Measurements from ENCODE around the gene MED12L.

Gene MED12L

DNA sequence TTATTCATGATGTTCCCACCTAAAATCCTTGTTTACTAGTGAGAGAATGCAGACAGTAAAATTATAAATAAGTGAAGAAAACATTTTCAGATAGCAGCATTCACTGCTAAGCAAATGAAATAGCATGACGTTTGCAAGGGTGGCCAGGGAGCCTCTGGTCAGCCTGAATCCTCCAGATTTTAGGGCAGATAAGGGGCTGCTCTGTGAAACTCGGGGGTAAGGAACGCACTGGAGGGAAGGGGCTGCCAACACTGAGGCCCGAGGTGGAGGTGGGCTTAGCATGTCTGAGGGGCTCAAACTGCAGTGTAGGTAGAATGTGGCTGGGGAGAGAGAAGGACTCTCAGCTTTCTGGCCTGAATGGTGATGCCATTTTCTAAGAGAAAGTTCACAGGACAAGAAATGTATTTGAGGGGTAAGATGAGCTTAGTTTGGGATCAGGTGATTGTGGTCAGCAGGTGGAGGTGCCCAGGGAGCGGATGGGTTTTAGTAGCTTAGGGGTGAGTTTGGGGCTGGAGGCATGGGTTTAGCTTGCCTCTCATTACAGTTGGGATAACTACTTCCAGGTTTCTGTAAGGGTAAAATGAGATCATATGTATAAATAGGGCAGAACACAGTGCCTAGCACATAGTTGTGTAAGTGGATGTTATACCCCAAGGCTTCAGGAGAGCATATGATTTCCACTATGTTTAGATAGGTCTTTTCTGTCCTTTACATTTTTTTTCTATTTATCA, 97.0 kb downstream of the MED12L start:
- no peak for DNase-seq

DNA sequence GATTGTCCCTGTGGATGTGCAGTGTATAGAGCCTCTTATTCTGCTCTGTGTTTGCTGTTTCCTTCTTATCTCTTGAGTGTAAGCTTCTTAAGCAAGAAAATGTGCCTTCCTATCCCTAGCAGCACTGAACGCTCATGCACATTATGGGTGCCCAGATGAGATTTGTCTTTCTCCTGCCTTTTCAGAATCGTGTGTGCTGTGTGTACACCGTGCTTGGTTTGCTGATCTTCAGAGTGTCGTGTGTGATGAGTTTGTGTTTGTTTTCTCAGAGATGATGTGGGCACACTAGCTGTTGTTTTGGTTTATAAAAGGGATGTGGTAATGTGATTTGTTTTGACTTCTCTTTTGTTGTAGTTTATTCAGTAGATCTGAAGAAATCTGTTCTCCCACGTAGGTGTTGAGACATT, 97.8 kb downstream of the MED12L start:
- no peak for DNase-seq

DNA sequence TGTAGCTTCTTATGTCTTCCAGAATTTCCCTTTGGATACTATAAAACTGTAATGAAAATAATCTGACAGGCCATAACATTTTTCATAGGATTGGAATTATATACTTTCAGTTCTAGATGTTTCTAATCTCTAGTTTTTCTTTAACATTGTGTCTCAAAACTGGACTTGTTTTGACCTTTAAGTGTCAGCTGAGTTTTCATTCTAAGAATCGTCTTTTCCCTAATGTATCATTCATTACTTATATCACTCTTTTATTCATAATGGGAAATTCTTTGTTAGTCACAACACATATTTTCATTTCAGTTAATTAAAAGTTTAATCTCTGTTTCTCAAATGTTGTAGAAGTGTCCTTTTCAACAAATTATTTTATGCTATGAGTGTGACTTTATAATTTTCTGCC, 105.6 kb downstream of the MED12L start:
- no peak for DNase-seq

DNA sequence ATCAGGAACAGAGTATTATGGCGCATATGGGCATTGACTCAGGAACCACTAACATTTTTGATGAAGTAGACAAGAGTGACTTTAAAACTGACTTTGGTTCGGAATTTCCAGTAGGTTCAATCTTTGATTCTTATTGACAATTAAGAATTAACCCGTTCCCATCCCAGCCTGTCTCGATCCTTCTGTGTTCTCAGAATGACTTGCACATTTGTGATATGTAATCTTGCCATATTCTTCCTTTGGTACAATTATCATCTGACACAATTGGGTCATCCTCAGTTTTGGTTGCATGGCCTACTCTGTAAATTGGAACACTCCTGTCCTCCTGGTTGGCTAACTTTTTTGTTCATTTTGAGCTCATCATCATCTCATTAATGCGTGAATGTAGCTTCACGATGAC, 107.1 kb downstream of the MED12L start:
- no peak for DNase-seq

DNA sequence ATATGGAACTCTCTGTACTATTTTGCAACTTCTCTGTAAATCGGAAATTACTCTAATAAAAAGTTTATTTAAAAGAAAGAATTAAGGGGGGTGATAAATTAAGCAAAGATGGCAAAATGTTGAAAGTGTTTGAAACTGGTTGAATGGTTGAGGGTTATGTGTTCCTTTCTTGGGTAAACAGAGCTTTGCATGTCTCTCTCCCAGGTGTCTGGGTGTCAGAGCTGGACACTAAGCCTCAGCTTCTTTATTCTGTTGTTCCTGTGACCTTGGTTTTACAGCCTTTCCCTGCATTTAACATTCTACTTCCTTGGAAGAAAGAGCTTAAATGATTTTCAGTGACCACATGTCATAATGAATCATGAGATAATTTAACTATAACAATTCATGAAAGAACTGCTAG, 110.4 kb downstream of the MED12L start:
- no peak for DNase-seq

DNA sequence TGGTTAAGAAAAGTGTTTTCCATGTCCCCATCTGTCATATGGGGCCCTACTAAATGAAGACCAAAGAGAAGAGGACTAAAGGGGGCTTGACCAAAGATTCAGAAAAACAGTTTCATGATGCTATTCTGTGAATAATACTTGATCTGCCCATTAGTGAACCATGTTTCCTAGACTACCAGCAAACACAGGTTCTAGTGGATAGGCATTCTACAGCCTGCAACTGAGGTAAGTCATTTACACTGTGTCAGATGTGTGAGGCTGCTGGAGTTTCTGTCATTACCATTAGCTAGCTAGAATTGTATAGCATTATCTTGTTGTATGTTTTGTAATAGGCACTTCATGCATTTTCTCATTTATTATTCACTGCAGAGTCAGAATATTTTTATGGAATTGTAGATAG, 111.0 kb downstream of the MED12L start:
- DNase-seq, result no peak

DNA sequence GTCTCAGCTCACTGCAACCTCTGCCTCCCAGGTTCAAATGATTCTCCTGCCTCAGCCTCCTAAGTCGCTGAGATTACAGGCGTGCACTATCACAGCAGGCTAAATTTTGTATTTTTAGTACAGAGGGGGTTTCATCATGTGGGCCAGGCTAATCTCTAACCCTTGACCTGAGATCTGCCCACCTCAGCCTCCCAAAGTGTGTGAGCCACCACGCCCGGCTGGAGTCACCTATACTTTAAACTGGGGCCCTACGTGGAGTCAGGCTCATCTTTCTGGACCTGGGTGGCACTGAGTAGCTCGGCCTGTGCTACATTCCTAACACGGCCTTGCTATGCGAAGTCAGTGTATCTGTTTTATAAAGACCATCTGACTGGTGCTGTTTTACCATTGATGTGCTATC, 111.8 kb downstream of the MED12L start:
- DNase-seq, result no peak

- no peak for DNase-seq
Observed at GRCh38 chr3:151197981-151198767, 112.7 kb downstream of the MED12L start.

DNA sequence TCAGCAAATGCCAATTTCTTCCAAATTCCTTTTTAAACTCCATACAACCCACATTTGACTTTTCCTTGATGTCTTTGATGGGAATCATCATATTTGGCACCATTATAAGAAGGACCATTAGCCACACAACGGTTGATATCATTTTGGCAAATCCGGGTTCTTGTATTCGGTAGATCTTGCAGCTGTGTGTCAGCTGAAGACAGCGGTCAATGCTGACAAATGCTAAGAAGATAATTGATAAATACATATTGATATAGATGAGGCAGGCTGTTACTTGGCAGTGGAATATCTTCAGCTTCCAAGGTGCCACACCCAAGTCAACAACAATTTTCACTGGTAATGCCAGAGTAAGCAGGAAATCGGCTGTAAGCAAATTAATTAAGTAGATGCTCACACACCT, 113.4 kb downstream of the MED12L start:
- DNase-seq, result no peak

DNA sequence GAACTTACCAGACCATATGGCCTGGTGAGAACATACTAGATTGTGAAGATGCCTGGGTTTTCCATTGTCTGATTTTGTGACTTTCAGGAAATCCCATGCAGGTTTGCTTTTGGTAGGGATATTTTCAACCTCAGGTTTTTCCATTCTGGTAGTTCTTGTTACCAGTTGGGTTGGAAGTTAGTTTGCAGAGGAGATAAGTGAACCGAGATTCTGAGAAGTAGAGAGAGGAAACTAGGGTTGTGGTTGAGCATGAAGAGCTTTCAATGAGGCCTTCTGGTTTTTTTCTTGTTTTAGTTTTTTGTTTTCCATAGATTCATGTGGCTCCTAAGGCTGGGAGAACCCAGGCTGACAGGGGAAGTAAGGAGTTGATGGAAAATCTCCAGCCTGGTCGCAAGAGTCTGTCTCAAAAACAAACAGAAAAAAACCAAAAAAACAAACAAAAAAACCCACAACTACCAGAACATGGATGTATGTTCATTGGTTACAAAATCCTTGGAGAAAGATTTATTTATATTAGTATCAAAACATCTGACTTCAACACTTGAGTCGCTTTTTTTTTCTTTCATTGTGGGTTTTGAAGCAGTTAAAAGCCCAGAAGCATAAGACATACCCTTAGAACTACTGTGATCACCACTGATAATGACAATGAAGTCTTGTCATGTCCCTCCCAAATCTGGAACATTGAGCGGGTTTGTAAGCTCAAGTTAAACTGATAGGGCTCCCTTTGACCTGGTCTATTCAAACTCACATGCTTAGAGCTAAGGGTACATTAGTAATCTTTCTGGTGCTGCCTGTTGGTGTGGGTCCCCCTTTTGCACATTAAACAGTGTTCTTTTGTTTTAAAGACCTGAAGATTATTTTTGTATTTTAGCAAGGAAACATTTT, 114.3 kb downstream of the MED12L start:
- DNase-seq, result no peak

GRCh38 chr3:151200586-151200985, 115.1 kb downstream of the MED12L start:
- no peak for DNase-seq

GRCh38 chr3:151201051-151201730, 115.7 kb downstream of the MED12L start:
- no peak for DNase-seq

DNA sequence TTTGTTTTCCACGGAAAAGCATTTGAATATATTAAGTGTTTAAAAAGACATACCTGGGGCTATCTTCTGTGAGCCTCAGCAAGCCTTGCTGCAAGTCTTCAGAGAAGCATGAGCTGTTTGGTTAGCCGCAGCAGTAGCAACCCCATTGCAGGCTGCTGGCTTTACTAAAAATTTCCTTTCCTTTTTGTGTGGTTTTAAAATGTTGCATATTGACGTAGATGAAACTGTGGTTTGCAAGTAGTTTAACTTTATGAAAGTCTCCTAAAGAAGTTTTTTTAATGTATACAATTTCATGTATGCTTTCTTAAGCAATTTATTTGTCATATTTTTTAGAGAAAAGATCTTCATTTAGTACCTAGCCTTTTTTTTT, 117.6 kb downstream of the MED12L start, which contains the start of gene GPR171:
GPR171 (minus strand) TSS at position 166 of the 370 bp plus-strand sequence. CDS start 3,830 bp downstream, outside the sequence.
- no peak for DNase-seq

GRCh38 chr3:151204530-151205402, 119.3 kb downstream of the MED12L start:
- no peak for DNase-seq

GRCh38 chr3:151205482-151205881, 120.0 kb downstream of the MED12L start:
- DNase-seq, result no peak

DNA sequence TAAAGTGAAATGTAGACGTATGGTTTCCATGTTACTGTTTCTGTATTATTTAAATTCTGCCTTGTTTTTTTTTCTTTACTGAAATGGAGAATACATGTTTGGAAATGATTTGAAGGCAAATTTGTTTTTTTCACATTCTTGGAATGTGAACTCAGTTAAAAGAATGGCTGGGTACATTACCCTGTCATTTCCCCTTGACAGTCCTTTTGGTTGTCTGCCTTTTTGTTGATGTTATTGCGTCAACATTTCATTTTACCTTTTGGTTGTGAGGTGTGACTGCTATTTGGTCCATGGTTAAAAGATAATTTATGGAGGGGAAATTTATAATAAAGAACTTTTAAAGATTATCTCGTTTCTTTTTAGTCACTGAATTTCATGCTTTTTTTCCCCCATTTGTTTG, 120.7 kb downstream of the MED12L start:
- DNase-seq, result no peak

DNA sequence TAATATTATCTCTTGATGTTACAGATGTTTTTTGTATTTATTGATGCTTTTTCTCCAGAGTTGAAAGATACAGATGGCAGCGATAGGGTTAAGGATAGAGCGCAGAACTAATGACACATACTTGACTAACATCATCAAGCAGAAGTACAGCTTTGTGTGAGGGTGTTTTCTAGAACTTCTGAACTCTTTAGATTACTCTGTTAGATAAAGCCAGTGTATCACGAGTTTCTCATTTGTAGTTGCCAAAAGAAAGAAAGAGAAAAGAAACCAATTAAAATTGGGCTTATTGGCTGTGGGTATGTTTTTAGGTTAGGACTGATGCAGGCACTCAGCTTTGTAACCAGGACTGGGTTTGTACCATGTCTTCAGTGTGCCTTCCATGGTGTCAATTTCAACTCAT, 124.2 kb downstream of the MED12L start:
- DNase-seq, result no peak

GRCh38 chr3:151210676-151211381, 125.4 kb downstream of the MED12L start:
- no peak for DNase-seq

GRCh38 chr3:151213151-151213550, 127.7 kb downstream of the MED12L start:
- DNase-seq, result no peak

- DNase-seq, result no peak
Observed at GRCh38 chr3:151213881-151214280, 128.4 kb downstream of the MED12L start.

DNA sequence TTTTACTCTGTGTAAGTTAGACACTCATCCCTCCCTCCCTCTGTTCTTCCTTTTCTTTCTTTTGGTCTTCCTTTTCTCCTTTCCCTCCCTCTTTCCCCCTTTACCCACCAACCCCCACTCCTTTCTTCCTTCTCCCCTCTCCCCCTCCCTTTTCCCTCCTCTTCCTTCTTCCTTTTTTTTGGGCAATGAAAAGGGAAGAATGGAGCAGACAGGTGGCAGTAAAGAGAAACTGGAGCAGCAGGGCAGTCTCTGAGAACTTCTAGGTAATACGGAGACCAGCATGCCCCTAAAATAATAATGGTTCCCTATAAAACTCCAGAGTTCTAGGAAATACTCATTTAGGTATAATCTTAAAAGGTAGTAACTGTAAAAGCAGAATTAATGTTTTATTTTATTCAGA, 129.0 kb downstream of the MED12L start:
- DNase-seq, result no peak
